Muscle layer of colon (tissue), 2 donors: ENCODE data around the gene CLSTN2.

Source experiments
- H3K27ac ChIP-seq: one replicate; pipeline ENCODE4 v1.7.0; 2013; ENCODE audit warnings: low read depth, mild to moderate bottlenecking, low read length, moderate library complexity
- H3K27me3 ChIP-seq, 2 donors: one replicate each; pipeline ENCODE4 v1.7.0; 2013; ENCODE audit warnings: low read length in 2 of 2, mild to moderate bottlenecking in 2 of 2; ENCODE audit not compliant: insufficient read depth in 2 of 2, control insufficient read depth in 1 of 2
- H3K36me3 ChIP-seq: one replicate; pipeline ENCODE4 v1.7.0; 2013; ENCODE audit warnings: mild to moderate bottlenecking, low read length; ENCODE audit not compliant: insufficient read depth
- H3K4me1 ChIP-seq: one replicate; pipeline ENCODE4 v1.7.0; 2013; ENCODE audit warnings: mild to moderate bottlenecking, low read length; ENCODE audit not compliant: insufficient read depth
- H3K4me3 ChIP-seq, 2 donors: one replicate each; pipeline ENCODE4 v1.7.0; 2013; ENCODE audit warnings: low read length in 2 of 2, low read depth in 1 of 2, mild to moderate bottlenecking in 1 of 2, moderate library complexity in 1 of 2
- H3K9ac ChIP-seq: one replicate; pipeline ENCODE4 v1.7.0; 2013; ENCODE audit warnings: low read length
- H3K9me3 ChIP-seq: one replicate; pipeline ENCODE4 v1.7.0; 2013; ENCODE audit warnings: mild to moderate bottlenecking, low read length
- donor health status: abdominal sarcoma.
- donor health status: Adenocarcinoma of cecum.

Gene CLSTN2

GRCh38 chr3:140180603-140181002, 245.6 kb downstream of the CLSTN2 start:
- no peak overlapping the region for H3K27ac ChIP-seq
- no peaks in the 10 kb centered on the region for H3K9me3 ChIP-seq
- H3K4me3 ChIP-seq: no peak overlapping the region
- no peak overlapping the region for H3K9ac ChIP-seq
- peaks cover 4% of the 10 kb centered on the region for H3K4me1 ChIP-seq
- no peaks in the 10 kb centered on the region for H3K36me3 ChIP-seq
- no peaks in the 10 kb centered on the region for H3K27me3 ChIP-seq

- Histone ChIP-seq H3K4me1 (peaks cover 25% of the 10 kb centered on the region), H3K27ac (no peak overlapping the region), H3K27me3 (no peaks in the 10 kb centered on the region), H3K36me3 (no peaks in the 10 kb centered on the region), H3K4me3 (no peak overlapping the region), H3K9me3 (no peaks in the 10 kb centered on the region), H3K9ac (no peak overlapping the region)
These were observed 250.4 kb downstream of the CLSTN2 start for GRCh38 chr3:140185375-140185774.

GRCh38 chr3:140186421-140186920, 251.5 kb downstream of the CLSTN2 start:
- peak overlapping the region; percentile 37 for H3K27ac ChIP-seq
- no peaks in the 10 kb centered on the region for H3K9me3 ChIP-seq
- H3K4me3 ChIP-seq: no peak overlapping the region
- H3K27me3 ChIP-seq: no peaks in the 10 kb centered on the region
- H3K4me1 ChIP-seq: peaks cover 25% of the 10 kb centered on the region
- H3K36me3 ChIP-seq: no peaks in the 10 kb centered on the region
- H3K9ac ChIP-seq: no peak overlapping the region

- Histone ChIP-seq H3K27ac (no peak overlapping the region), H3K9ac (no peak overlapping the region), H3K27me3 (no peaks in the 10 kb centered on the region), H3K9me3 (no peaks in the 10 kb centered on the region), H3K4me3 (no peak overlapping the region), H3K4me1 (peaks cover 25% of the 10 kb centered on the region), H3K36me3 (no peaks in the 10 kb centered on the region)
These were observed 252.0 kb downstream of the CLSTN2 start for GRCh38 chr3:140187028-140187427.

- no peaks in the 10 kb centered on the region for H3K9me3 ChIP-seq
- no peak overlapping the region for H3K4me3 ChIP-seq
- no peak overlapping the region for H3K27ac ChIP-seq
- H3K4me1 ChIP-seq: peaks cover 25% of the 10 kb centered on the region
- no peaks in the 10 kb centered on the region for H3K36me3 ChIP-seq
- H3K9ac ChIP-seq: no peak overlapping the region
- H3K27me3 ChIP-seq: no peaks in the 10 kb centered on the region
These were observed 252.8 kb downstream of the CLSTN2 start for GRCh38 chr3:140187656-140188221.

GRCh38 chr3:140188285-140188684, 253.3 kb downstream of the CLSTN2 start:
- no peak overlapping the region for H3K27ac ChIP-seq
- no peak overlapping the region for H3K4me3 ChIP-seq
- H3K9me3 ChIP-seq: no peaks in the 10 kb centered on the region
- H3K9ac ChIP-seq: no peak overlapping the region
- H3K27me3 ChIP-seq: no peaks in the 10 kb centered on the region
- peaks cover 25% of the 10 kb centered on the region for H3K4me1 ChIP-seq
- no peaks in the 10 kb centered on the region for H3K36me3 ChIP-seq

GRCh38 chr3:140189267-140189666, 254.3 kb downstream of the CLSTN2 start:
- Histone ChIP-seq H3K27ac (no peak overlapping the region), H3K9me3 (no peaks in the 10 kb centered on the region), H3K36me3 (no peaks in the 10 kb centered on the region), H3K27me3 (no peaks in the 10 kb centered on the region), H3K4me1 (peaks cover 25% of the 10 kb centered on the region), H3K9ac (no peak overlapping the region), H3K4me3 (no peak overlapping the region)

- Histone ChIP-seq H3K9ac (no peak overlapping the region), H3K27me3 (no peaks in the 10 kb centered on the region), H3K36me3 (no peaks in the 10 kb centered on the region), H3K4me3 (no peak overlapping the region), H3K9me3 (no peaks in the 10 kb centered on the region), H3K4me1 (peaks cover 25% of the 10 kb centered on the region), H3K27ac (no peak overlapping the region)
These were observed 255.0 kb downstream of the CLSTN2 start for GRCh38 chr3:140189976-140190375.

- Histone ChIP-seq H3K27ac (no peak overlapping the region), H3K9me3 (no peaks in the 10 kb centered on the region), H3K36me3 (no peaks in the 10 kb centered on the region), H3K4me3 (no peak overlapping the region), H3K4me1 (no peaks in the 10 kb centered on the region), H3K9ac (no peak overlapping the region), H3K27me3 (no peaks in the 10 kb centered on the region)
These were observed 262.0 kb downstream of the CLSTN2 start for GRCh38 chr3:140196970-140197369.

GRCh38 chr3:140198242-140198641, 263.3 kb downstream of the CLSTN2 start:
- no peaks in the 10 kb centered on the region for H3K36me3 ChIP-seq
- H3K27me3 ChIP-seq: no peaks in the 10 kb centered on the region
- no peak overlapping the region for H3K27ac ChIP-seq
- no peak overlapping the region for H3K4me3 ChIP-seq
- H3K4me1 ChIP-seq: no peaks in the 10 kb centered on the region
- no peaks in the 10 kb centered on the region for H3K9me3 ChIP-seq
- no peak overlapping the region for H3K9ac ChIP-seq

GRCh38 chr3:140199008-140199407, 264.0 kb downstream of the CLSTN2 start:
- Histone ChIP-seq H3K4me1 (no peaks in the 10 kb centered on the region), H3K36me3 (no peaks in the 10 kb centered on the region), H3K27ac (no peak overlapping the region), H3K9ac (no peak overlapping the region), H3K27me3 (no peaks in the 10 kb centered on the region), H3K4me3 (no peak overlapping the region), H3K9me3 (no peaks in the 10 kb centered on the region)

GRCh38 chr3:140199743-140200142, 264.8 kb downstream of the CLSTN2 start:
- H3K9ac ChIP-seq: no peak overlapping the region
- no peak overlapping the region for H3K27ac ChIP-seq
- no peaks in the 10 kb centered on the region for H3K9me3 ChIP-seq
- H3K4me3 ChIP-seq: no peak overlapping the region
- H3K4me1 ChIP-seq: no peaks in the 10 kb centered on the region
- H3K27me3 ChIP-seq: no peaks in the 10 kb centered on the region
- H3K36me3 ChIP-seq: no peaks in the 10 kb centered on the region
